Esophagus squamous epithelium (tissue), 5 donors: ENCODE measurements around the gene SEMA4D. TPM values are rescaled to one million over a fixed set of nuclear protein-coding genes. Genes with fewer than 3 reads are reported as not detected.

Experiments used
- DNase-seq: peaks from one replicate; lab custom pipeline; 2025; lab: John Stamatoyannopoulos, UW
- H3K27ac ChIP-seq, 4 donors: fragments of 200-600 bp; sonication (generic); one replicate each; pipeline ENCODE4 v1.5.1; 2016 to 2019; ENCODE audit warnings: mild to moderate bottlenecking in 1 of 4
- H3K27me3 ChIP-seq, 4 donors: fragments of 200-600 bp; sonication (generic); 1 replicate in 3 of 4; 2 replicates in 1 of 4; pipeline versions ENCODE4 v1.5.1 to v1.6.0; 2017 to 2021; ENCODE audit warnings: antibody characterized with exemption in 1 of 4
- H3K36me3 ChIP-seq, 3 donors: fragments of 200-600 bp; sonication (generic); one replicate each; pipeline ENCODE4 v1.5.1; 2016 to 2019
- H3K4me1 ChIP-seq, 3 donors: fragments of 200-600 bp; sonication (generic); one replicate each; pipeline ENCODE4 v1.5.1; 2017 to 2019
- H3K4me3 ChIP-seq, 4 donors: fragments of 200-600 bp; sonication (generic); 1 replicate in 3 of 4; 2 replicates in 1 of 4; pipeline ENCODE4 v1.5.1; 2016 to 2019; ENCODE audit warnings: mild to moderate bottlenecking in 2 of 4, moderate library complexity in 1 of 4
- H3K9me3 ChIP-seq, 3 donors: fragments of 200-600 bp; sonication (generic); one replicate each; pipeline ENCODE4 v1.5.1; 2016 to 2019
- POLR2A ChIP-seq, 4 donors: fragments of 450-650 bp; IDR thresholded peaks; one replicate each; pipeline ENCODE4 v1.6.1; 2017; ENCODE audit warnings: antibody characterized with exemption in 4 of 4, mild to moderate bottlenecking in 4 of 4, moderate library complexity in 3 of 4
- WGBS, 2 donors: methylation state at CpG; one replicate each; pipeline ENCODE4 v1.1.5; 2018; 5-methylcytosine and 5-hydroxymethylcytosine counted together
- intact Hi-C: fragments of 100-400 bp; cut with DNase I; formaldehyde crosslinking; loops from one replicate; pipeline ENCODE4 v1.15.0; 2022
- total RNA-seq, 4 donors: library from RNA; depleted of rRNA; stranded (reverse); fragments of >200 nt; gene quantifications; one replicate each; pipeline ENCODE4 v1.1.0, GENCODE V29; 2016
- TF ChIP-seq, protein P1 (sequence below), 6 experiments: fragments of 450-650 bp in 4 of 6; fragments of 200-600 bp in 2 of 6; sonication (generic) in 2 of 6; IDR thresholded peaks; one replicate each; pipeline ENCODE4 v1.5.1; 2016 to 2019; ENCODE audit warnings: antibody characterized with exemption in 6 of 6, mild to moderate bottlenecking in 4 of 6, moderate library complexity in 4 of 6
- donor health status: DM: yes; HTN: yes; CAD: no.

Gene SEMA4D
- total RNA-seq, 4 donors from 2014 or later: 12.8 to 52.0 (median 20.5) TPM

- Histone ChIP-seq H3K9me3 (no peaks in the 10 kb centered on the region), H3K4me1 (peaks cover 0 to 27% (median 0%) of the 10 kb centered on the region in 3 donors), H3K27me3 (no peaks in the 10 kb centered on the region), H3K27ac (peak overlapping the region in 1 of 4 donors; percentile 5), H3K36me3 (peaks cover 0 to 47% (median 0%) of the 10 kb centered on the region in 3 donors), H3K4me3 (no peak overlapping the region)
- WGBS, 2 donors: 87 to 92% methylated on average over 5 of the region's 25 CpGs
- TF ChIP-seq POLR2A (IDR thresholded peaks at IDR 0.05): no peak
- TF ChIP-seq, protein P1, sequence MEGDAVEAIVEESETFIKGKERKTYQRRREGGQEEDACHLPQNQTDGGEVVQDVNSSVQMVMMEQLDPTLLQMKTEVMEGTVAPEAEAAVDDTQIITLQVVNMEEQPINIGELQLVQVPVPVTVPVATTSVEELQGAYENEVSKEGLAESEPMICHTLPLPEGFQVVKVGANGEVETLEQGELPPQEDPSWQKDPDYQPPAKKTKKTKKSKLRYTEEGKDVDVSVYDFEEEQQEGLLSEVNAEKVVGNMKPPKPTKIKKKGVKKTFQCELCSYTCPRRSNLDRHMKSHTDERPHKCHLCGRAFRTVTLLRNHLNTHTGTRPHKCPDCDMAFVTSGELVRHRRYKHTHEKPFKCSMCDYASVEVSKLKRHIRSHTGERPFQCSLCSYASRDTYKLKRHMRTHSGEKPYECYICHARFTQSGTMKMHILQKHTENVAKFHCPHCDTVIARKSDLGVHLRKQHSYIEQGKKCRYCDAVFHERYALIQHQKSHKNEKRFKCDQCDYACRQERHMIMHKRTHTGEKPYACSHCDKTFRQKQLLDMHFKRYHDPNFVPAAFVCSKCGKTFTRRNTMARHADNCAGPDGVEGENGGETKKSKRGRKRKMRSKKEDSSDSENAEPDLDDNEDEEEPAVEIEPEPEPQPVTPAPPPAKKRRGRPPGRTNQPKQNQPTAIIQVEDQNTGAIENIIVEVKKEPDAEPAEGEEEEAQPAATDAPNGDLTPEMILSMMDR (IDR thresholded peaks at IDR 0.05): no peak
- intact Hi-C loops: no loop called here
- DNase-seq: no peak
These were observed 43.2 kb downstream of the SEMA4D start for GRCh38 chr9:89454498-89455355.

DNA sequence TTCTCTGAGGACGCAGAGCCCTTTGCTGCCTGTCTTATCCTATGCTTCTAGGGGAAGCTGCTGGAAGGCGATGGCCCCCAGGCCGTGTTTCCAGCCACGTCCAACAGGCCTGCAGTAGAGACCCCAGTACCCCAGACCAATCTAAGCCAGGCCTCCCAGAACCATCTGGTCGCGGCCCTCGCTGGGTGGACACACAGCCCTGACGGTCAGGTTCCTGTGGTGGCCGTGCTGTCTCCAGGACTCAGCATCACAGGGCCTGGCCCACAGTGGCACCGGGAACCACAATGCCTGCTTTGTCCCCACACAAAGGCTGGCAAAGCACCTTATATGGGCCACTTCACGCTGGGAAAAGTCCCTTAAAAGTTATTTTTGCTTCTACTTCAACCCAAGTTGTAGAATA lies 44.5 kb downstream of the SEMA4D start:
- Histone ChIP-seq H3K4me1 (peaks cover 0 to 28% (median 0%) of the 10 kb centered on the region in 3 donors), H3K27ac (no peak overlapping the region), H3K27me3 (no peaks in the 10 kb centered on the region), H3K36me3 (peaks cover 0 to 42% (median 0%) of the 10 kb centered on the region in 3 donors), H3K9me3 (no peaks in the 10 kb centered on the region), H3K4me3 (no peak overlapping the region)
- intact Hi-C loops: no loop called here
- no peak for DNase-seq
- 90 to 96% methylated on average over 4 to 6 of the region's 11 CpGs for WGBS, 2 donors
- TF ChIP-seq, protein P1 (IDR thresholded peaks at IDR 0.05): no peak
- TF ChIP-seq POLR2A (IDR thresholded peaks at IDR 0.05): no peak

DNA sequence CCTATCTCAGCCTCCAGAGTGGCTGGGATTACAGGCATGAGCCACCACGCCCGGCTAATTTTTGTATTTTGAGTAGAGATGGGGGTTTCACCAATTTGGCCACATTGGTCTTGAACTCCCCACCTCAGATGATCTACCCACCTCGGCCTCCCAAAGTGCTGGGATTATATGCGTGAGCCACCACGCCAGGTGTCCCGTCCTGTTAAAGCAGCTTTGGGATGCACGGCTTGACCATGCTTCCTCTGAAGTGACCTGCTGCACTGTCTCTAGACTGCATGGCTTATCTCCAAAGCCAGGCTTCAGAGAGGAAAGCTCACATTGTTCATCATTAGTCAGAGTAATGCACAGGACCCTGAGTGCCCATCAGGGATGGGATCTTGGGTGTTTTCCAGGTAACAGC lies 45.4 kb downstream of the SEMA4D start:
- no peak overlapping the region for H3K27ac ChIP-seq
- H3K4me1 ChIP-seq: peaks cover 0 to 28% (median 0%) of the 10 kb centered on the region in 3 donors
- no peaks in the 10 kb centered on the region for H3K9me3 ChIP-seq
- H3K27me3 ChIP-seq: no peaks in the 10 kb centered on the region
- peaks cover 0 to 34% (median 0%) of the 10 kb centered on the region in 3 donors for H3K36me3 ChIP-seq
- 92% methylated on average over 7 of the region's 7 CpGs; no CpG with 5 or more reads in 1 of the 2 donors for WGBS, 2 donors
- no peak overlapping the region for H3K4me3 ChIP-seq
- intact Hi-C loops: no loop called here
- TF ChIP-seq, protein P1 (IDR thresholded peaks at IDR 0.05): no peak
- no peak for TF ChIP-seq POLR2A (IDR thresholded peaks at IDR 0.05)
- DNase-seq: no peak

DNA sequence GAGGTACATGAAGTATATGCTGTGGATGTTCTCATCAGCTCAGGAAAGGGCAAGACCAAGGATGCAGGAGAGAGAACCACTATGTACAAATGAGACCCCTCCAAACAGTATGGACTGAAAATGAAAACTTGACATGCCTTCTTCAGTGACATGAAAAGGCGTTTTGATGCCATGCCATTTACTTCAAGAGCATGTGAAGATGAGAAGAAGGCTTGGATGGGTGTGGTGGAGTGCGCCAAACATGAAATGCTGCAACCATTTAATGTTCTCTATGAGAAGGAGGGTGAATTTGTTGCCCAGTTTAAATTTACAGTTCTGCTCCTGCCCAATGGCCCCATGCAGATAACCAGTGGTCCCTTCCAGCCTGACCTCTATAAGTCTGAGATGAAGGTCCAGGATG lies 47.7 kb downstream of the SEMA4D start:
- Histone ChIP-seq H3K27ac (no peak overlapping the region), H3K9me3 (no peaks in the 10 kb centered on the region), H3K36me3 (peaks cover 0 to 28% (median 0%) of the 10 kb centered on the region in 3 donors), H3K4me3 (no peak overlapping the region), H3K27me3 (no peaks in the 10 kb centered on the region), H3K4me1 (peaks cover 0 to 18% (median 0%) of the 10 kb centered on the region in 3 donors)
- no peak for TF ChIP-seq POLR2A (IDR thresholded peaks at IDR 0.05)
- TF ChIP-seq, protein P1 (IDR thresholded peaks at IDR 0.05): no peak
- intact Hi-C loops: no loop called here
- no peak for DNase-seq
- WGBS, 2 donors: 94% methylated on average over 2 of the region's 2 CpGs

- H3K9me3 ChIP-seq: no peaks in the 10 kb centered on the region
- 83 to 87% methylated on average over 17 of the region's 17 CpGs for WGBS, 2 donors
- no peaks in the 10 kb centered on the region for H3K27me3 ChIP-seq
- peaks cover 0 to 19% (median 0%) of the 10 kb centered on the region in 3 donors for H3K4me1 ChIP-seq
- peaks cover 0 to 19% (median 0%) of the 10 kb centered on the region in 3 donors for H3K36me3 ChIP-seq
- no peak overlapping the region for H3K4me3 ChIP-seq
- intact Hi-C loops: no loop called here
- DNase-seq: no peak
- TF ChIP-seq, protein P1 (IDR thresholded peaks at IDR 0.05): no peak
- no peak for TF ChIP-seq POLR2A (IDR thresholded peaks at IDR 0.05)
- H3K27ac ChIP-seq: no peak overlapping the region
These were observed 48.6 kb downstream of the SEMA4D start for GRCh38 chr9:89449261-89449671.
